PC-3 (cell line): ENCODE results near the gene JPH3. TPM values are rescaled to one million over a fixed set of nuclear protein-coding genes. Genes with fewer than 3 reads are reported as not detected.

Experiments used
- ATAC-seq: fragments of 200-7000 bp; cut with Tn5 transposase; 2 replicates; pipeline ENCODE4 v1.9.1; 2020; ENCODE audit warnings: mild to moderate bottlenecking, moderate library complexity
- BruUV-seq: library from RNA; stranded (reverse); fragments of 400-500 nt; replicated peaks from 2 replicates; lab custom pipeline; 2021; lab: Mats Ljungman, UMichigan
- CTCF ChIA-PET: fragments of 300-600 bp; sonication (Branson Sonifier 250); formaldehyde crosslinking; loops from one replicate; lab custom pipeline; 2022; ENCODE audit warnings: antibody characterized with exemption; lab: Charles Lee
- POLR2A ChIA-PET: fragments of 300-600 bp; sonication (Branson Sonifier 250); formaldehyde crosslinking; loops from one replicate; lab custom pipeline; 2022; ENCODE audit warnings: antibody characterized with exemption; ENCODE audit not compliant: unreplicated experiment; lab: Charles Lee
- DNase-seq: peaks from one replicate; pipeline ENCODE4 v3.0.0-alpha.2; 2015
- H2AFZ ChIP-seq: fragments of 300-600 bp; sonication (generic); 2 replicates; pipeline ENCODE4 v1.6.0; 2016; ENCODE audit warnings: antibody characterized with exemption, low read length
- H3F3A ChIP-seq: fragments of 300-600 bp; sonication (generic); one replicate; pipeline ENCODE4 v1.6.0; 2017; ENCODE audit warnings: antibody characterized with exemption, low read length, control low read depth, mild to moderate bottlenecking; ENCODE audit not compliant: unreplicated experiment
- H3K27ac ChIP-seq: fragments of 300-600 bp; sonication (generic); 2 replicates; pipeline ENCODE4 v1.5.1; 2016; ENCODE audit warnings: mild to moderate bottlenecking, low read length
- H3K27me3 ChIP-seq: fragments of 300-600 bp; sonication (generic); 2 replicates; pipeline ENCODE4 v1.6.1; 2016; ENCODE audit warnings: low read length, mixed read lengths
- H3K36me3 ChIP-seq: fragments of 300-600 bp; sonication (generic); 2 replicates; pipeline ENCODE4 v1.6.1; 2016; ENCODE audit warnings: low read depth, mixed run types, low read length, mixed read lengths
- H3K4me1 ChIP-seq: fragments of 300-600 bp; sonication (generic); 2 replicates; pipeline ENCODE4 v1.5.1; 2016; ENCODE audit warnings: low read length; ENCODE audit not compliant: insufficient read depth
- H3K4me2 ChIP-seq: fragments of 300-600 bp; sonication (generic); 2 replicates; pipeline ENCODE4 v1.6.0; 2016; ENCODE audit warnings: low read length
- H3K4me3 ChIP-seq: fragments of 300-600 bp; sonication (generic); 2 replicates; pipeline ENCODE4 v1.5.1; 2016; ENCODE audit warnings: mild to moderate bottlenecking, low read length, mixed read lengths
- H3K79me2 ChIP-seq: fragments of 300-600 bp; sonication (generic); 2 replicates; pipeline ENCODE4 v1.6.1; 2017; ENCODE audit warnings: low read length, mixed read lengths
- H3K9ac ChIP-seq: fragments of 300-600 bp; sonication (generic); 2 replicates; pipeline ENCODE4 v1.6.0; 2016; ENCODE audit warnings: mild to moderate bottlenecking, low read length
- H3K9me2 ChIP-seq: fragments of 300-600 bp; sonication (generic); replicated peaks from 2 replicates; pipeline ENCODE4 v1.6.1; 2016; ENCODE audit warnings: mixed run types, low read length, mixed read lengths
- H3K9me3 ChIP-seq: fragments of 300-600 bp; sonication (generic); 2 replicates; pipeline ENCODE4 v1.6.1; 2016; ENCODE audit warnings: low read length, mixed read lengths
- H4K20me1 ChIP-seq: fragments of 300-600 bp; sonication (generic); 2 replicates; pipeline ENCODE4 v1.6.1; 2016; ENCODE audit warnings: low read length, mixed read lengths
- CTCF ChIP-seq: fragments of 300-600 bp; sonication (generic); conservative IDR thresholded peaks from 2 replicates; pipeline ENCODE4 v1.5.1; 2017; ENCODE audit warnings: antibody characterized with exemption, low read depth, mild to moderate bottlenecking, low read length
- EZH2 ChIP-seq: fragments of 300-600 bp; sonication (generic); IDR thresholded peaks from one replicate; pipeline ENCODE4 v1.6.1; 2017; ENCODE audit warnings: antibody characterized with exemption, mild to moderate bottlenecking, low read length; ENCODE audit not compliant: unreplicated experiment
- EZH2phosphoT487 ChIP-seq: fragments of 300-600 bp; sonication (generic); IDR thresholded peaks from 2 replicates; pipeline ENCODE4 v1.6.1; 2018; ENCODE audit warnings: mild to moderate bottlenecking, antibody characterized with exemption, low read length, borderline replicate concordance
- intact Hi-C: fragments of 100-400 bp; cut with micrococcal nuclease; formaldehyde crosslinking; loops from 2 replicates; pipeline ENCODE4 v1.9.0; 2023
- total RNA-seq: library from RNA; depleted of rRNA; stranded (reverse); fragments of >200 nt; gene quantifications from 2 replicates; pipeline ENCODE4 v1.2.3, GENCODE V29; 2014

JPH3 gene
- total RNA-seq, 1 experiment from 2014 or later = not detected

GRCh38 chr16:87687126-87687910 is 85.0 kb downstream of the JPH3 start:
- H4K20me1 ChIP-seq = no peaks in the 10 kb centered on the region
- ATAC-seq (no peak), DNase-seq (no peak)
- no peaks in the 10 kb centered on the region for H3K9me3 ChIP-seq
- no peak for TF ChIP-seq EZH2phosphoT487
- intact Hi-C loops = no loop called here
- no peaks in the 10 kb centered on the region for H3K36me3 ChIP-seq
- H3K27me3 ChIP-seq = no peaks in the 10 kb centered on the region
- POLR2A ChIA-PET = no interaction called here
- no peak overlapping the region for H2AFZ ChIP-seq
- H3K79me2 ChIP-seq = no peaks in the 10 kb centered on the region
- no peak overlapping the region for H3K4me3 ChIP-seq
- no peak overlapping the region for H3K4me2 ChIP-seq
- no peak overlapping the region for H3K9ac ChIP-seq
- no peaks in the 10 kb centered on the region for H3F3A ChIP-seq
- BruUV-seq = no TSS peak
- no peaks in the 10 kb centered on the region for H3K4me1 ChIP-seq
- no peak overlapping the region for H3K27ac ChIP-seq
- H3K9me2 ChIP-seq = no peaks in the 10 kb centered on the region
- CTCF ChIA-PET = no interaction called here

DNA sequence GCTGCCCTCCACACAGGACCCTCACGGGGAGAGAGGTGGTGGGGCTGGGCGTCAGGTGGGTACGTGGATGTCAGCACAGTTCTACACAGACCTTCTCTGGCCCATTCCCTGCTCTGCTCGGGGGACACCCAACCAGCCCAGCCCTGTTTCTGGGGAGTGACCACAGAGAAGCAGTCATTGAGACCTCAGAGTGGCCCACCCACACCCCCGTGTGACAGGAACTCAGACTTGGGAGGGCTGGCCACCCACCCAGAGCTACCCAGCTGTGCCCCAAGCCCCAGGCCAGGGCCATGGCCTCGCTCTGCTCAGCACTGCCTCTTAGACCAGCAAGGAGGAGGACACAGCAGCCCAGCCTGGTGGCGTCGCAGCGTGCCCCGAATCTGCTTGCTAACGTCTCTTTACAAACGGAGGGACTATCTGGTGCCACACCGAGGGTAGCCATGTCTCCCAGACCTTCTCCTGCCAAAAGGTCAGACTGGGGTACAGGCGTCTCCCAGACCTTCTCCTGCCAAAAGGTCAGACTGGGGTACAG is 85.8 kb downstream of the JPH3 start:
- Histone ChIP-seq H3K9me3 (no peaks in the 10 kb centered on the region), H3F3A (no peaks in the 10 kb centered on the region), H3K27ac (no peak overlapping the region), H3K27me3 (no peaks in the 10 kb centered on the region), H3K4me3 (no peak overlapping the region), H3K4me1 (no peaks in the 10 kb centered on the region), H3K9me2 (no peaks in the 10 kb centered on the region), H2AFZ (no peak overlapping the region), H3K4me2 (no peak overlapping the region), H3K79me2 (no peaks in the 10 kb centered on the region), H3K36me3 (no peaks in the 10 kb centered on the region), H4K20me1 (no peaks in the 10 kb centered on the region), H3K9ac (no peak overlapping the region)
- no peak for DNase-seq
- TF ChIP-seq CTCF (no peak), EZH2 (no peak), EZH2phosphoT487 (no peak)
- no TSS peak for BruUV-seq
- ChIA-PET CTCF (no interaction called here), POLR2A (no interaction called here)
- intact Hi-C loops = no loop called here
- no peak for ATAC-seq

- no peaks in the 10 kb centered on the region for H3K9me2 ChIP-seq
- POLR2A ChIA-PET = no interaction called here
- H3K79me2 ChIP-seq = no peaks in the 10 kb centered on the region
- BruUV-seq = no TSS peak
- no peaks in the 10 kb centered on the region for H3K36me3 ChIP-seq
- H3K4me1 ChIP-seq = no peaks in the 10 kb centered on the region
- H3K27ac ChIP-seq = no peak overlapping the region
- intact Hi-C loops = no loop called here
- ATAC-seq = no peak
- no peaks in the 10 kb centered on the region for H3K27me3 ChIP-seq
- no peak overlapping the region for H3K4me2 ChIP-seq
- no peaks in the 10 kb centered on the region for H3F3A ChIP-seq
- no peaks in the 10 kb centered on the region for H3K9me3 ChIP-seq
- CTCF ChIA-PET = no interaction called here
- no peak for TF ChIP-seq CTCF
- no peak for TF ChIP-seq EZH2
- TF ChIP-seq EZH2phosphoT487 = no peak
- no peaks in the 10 kb centered on the region for H4K20me1 ChIP-seq
- H2AFZ ChIP-seq = no peak overlapping the region
- H3K4me3 ChIP-seq = no peak overlapping the region
- DNase-seq = no peak
- H3K9ac ChIP-seq = no peak overlapping the region
Measured at GRCh38 chr16:87688876-87689815, 86.8 kb downstream of the JPH3 start.
